GM19351 (cell line): ENCODE results near the gene GMPR.

Experiments used
- ATAC-seq: cut with Tn5 transposase; IDR thresholded peaks from one replicate; pipeline ENCODE4 v1.9.1; 2021; ENCODE audit warnings: mild to moderate bottlenecking, moderate library complexity; ENCODE audit not compliant: unreplicated experiment

The GMPR gene

GRCh38 chr6:16324606-16325225 lies 86.3 kb downstream of the GMPR start:
- no peak for ATAC-seq

GRCh38 chr6:16326531-16326930 lies 88.1 kb downstream of the GMPR start:
- ATAC-seq, result no peak

GRCh38 chr6:16326971-16327776 lies 88.8 kb downstream of the GMPR start:
- ATAC-seq, result no peak

GRCh38 chr6:16327777-16328325 lies 89.5 kb downstream of the GMPR start:
- ATAC-seq, result no peak

- ATAC-seq, result no peak
Measured at GRCh38 chr6:16329233-16329632, 90.8 kb downstream of the GMPR start.

GRCh38 chr6:16331384-16332174 lies 93.2 kb downstream of the GMPR start:
- ATAC-seq, result peak; percentile 60

- ATAC-seq, result peak; percentile 90
Measured at GRCh38 chr6:16332175-16332542, 93.8 kb downstream of the GMPR start.

GRCh38 chr6:16333580-16333979 lies 95.2 kb downstream of the GMPR start:
- no peak for ATAC-seq

GRCh38 chr6:16334671-16335070 lies 96.3 kb downstream of the GMPR start:
- ATAC-seq, result no peak

- ATAC-seq, result no peak
Measured at GRCh38 chr6:16335176-16335575, 96.8 kb downstream of the GMPR start.

- no peak for ATAC-seq
Measured at GRCh38 chr6:16336056-16336818, 97.8 kb downstream of the GMPR start.

- ATAC-seq, result no peak
Measured at GRCh38 chr6:16336911-16337294, 98.5 kb downstream of the GMPR start.

- no peak for ATAC-seq
Measured at GRCh38 chr6:16337295-16337975, 99.0 kb downstream of the GMPR start.

GRCh38 chr6:16338577-16339264 lies 100.3 kb downstream of the GMPR start:
- no peak for ATAC-seq

- no peak for ATAC-seq
Measured at GRCh38 chr6:16339265-16339587, 100.8 kb downstream of the GMPR start.

- ATAC-seq, result no peak
Measured at GRCh38 chr6:16343593-16343992, 105.2 kb downstream of the GMPR start.

GRCh38 chr6:16344756-16345155 lies 106.4 kb downstream of the GMPR start:
- no peak for ATAC-seq
